SIG-M5 (cell line): ENCODE results near the gene RUFY4.
"Not testable (repeated sequence)": the region's sequence is repeated elsewhere in the genome, so short reads cannot be mapped to it uniquely, and the experiment has no call there.

ENCODE experiments used
- DNase-seq: peaks from one replicate; lab custom pipeline; 2025; lab: John Stamatoyannopoulos, UW

Gene RUFY4

GRCh38 chr2:218031771-218032257, 37.2 kb upstream of the RUFY4 start:
- DNase-seq, result no peak

- DNase-seq, result no peak
Measured at GRCh38 chr2:218032336-218033171, 36.5 kb upstream of the RUFY4 start.

DNA sequence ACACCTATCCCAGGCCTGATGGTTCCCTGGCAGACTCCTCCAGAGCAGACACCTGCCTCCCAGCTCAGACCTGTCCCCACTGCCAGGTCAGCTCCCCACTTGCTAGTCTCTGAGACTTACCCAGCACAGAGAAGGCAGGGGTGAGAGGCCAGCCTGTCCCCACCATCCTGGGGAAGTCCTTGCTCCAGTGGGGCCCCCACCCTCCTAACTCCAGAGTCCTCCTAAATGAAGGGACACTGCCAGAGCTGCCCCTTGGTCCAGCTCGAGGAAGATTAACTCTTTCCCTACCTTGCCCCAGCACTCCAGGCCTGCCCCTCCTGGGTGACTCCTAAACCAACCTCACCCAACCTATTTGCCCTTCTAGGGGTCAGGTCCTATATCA, 35.9 kb upstream of the RUFY4 start:
- DNase-seq, result no peak

GRCh38 chr2:218033590-218034496, 35.2 kb upstream of the RUFY4 start:
- DNase-seq, result no peak

- DNase-seq, result peak; percentile 75
Measured at GRCh38 chr2:218034497-218035213, 34.4 kb upstream of the RUFY4 start.

- DNase-seq, result no peak
Measured at GRCh38 chr2:218035463-218036100, 33.5 kb upstream of the RUFY4 start.

GRCh38 chr2:218036371-218036770, 32.7 kb upstream of the RUFY4 start:
- peak; percentile 55 for DNase-seq

DNA sequence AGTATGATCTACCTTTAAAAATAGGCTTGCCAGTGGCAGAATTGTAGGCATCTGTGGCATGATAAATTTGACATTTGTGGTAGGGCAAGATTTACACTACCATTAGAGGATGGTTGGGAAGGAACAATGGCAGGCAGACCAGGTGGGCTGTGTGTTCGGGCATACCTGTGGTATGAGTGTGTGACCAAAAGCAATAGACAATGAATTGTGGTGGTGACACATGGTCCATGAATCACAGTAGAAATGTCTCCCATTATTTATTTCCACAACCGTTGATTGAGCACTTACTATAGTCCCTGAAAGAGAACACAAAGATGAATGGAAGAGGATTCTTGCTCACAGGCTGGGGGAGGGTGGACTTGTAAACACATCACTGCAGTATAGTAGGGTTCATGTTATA, 29.9 kb upstream of the RUFY4 start:
- DNase-seq, result no peak

DNA sequence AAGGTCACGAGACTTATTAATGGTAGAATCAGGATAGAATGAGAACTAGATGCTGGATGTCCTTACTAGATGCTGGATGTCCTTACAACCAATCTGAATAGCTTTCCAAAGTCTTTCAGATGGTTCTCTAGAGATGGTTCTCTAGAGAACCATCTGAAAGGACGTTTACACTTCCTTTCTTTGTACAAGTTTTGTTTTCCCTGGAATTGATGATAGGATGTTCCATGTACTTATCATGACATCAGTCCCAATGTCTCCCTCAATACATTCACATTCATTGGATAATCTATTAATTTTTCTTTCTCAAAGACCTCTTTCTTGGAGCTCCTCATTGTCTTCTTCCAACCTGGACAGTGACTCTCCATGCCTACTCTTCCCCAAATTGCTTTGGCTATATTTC, 28.2 kb upstream of the RUFY4 start:
- no peak for DNase-seq

DNA sequence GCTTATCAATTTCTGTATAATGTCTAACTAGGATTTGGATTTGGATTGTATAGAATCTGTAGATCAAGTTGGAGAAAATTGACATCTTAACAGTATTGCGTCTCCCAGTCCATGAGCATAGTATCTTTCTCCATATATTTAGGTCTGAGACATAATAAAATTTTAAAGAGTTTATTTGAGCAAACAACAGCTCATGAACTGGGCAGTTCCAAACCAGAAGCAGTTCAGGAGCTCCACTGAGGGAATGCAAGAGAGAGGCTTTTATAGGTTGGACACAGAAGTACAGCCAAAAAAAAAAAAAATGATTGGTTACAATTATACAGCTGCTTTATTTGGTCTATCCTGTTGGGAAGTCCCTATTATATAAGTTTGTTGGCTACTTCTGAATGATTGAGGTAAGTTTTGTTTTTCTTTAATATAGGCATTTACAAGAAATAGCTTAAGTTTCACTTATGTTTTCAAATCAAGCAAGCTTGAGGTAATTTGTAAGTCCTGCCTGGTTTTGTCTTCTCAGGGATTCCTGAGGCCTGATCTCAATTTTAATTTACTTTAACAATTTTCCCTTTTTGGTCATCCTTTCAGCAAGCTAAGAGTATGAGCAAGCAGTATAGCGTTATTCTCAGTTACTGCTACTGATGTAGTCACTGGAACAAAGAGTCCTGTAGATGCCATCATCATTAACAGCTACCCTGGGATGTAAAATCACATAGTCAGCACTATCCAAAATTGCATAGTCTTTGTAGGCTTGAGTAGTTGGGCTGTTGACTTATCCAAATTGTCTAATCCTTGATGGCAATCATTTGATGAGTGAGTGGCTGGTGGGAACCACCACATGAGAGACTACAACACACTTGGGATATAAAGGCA, 27.5 kb upstream of the RUFY4 start:
- no peak for DNase-seq

- DNase-seq, result no peak
Measured at GRCh38 chr2:218043100-218043499, 26.0 kb upstream of the RUFY4 start.

DNA sequence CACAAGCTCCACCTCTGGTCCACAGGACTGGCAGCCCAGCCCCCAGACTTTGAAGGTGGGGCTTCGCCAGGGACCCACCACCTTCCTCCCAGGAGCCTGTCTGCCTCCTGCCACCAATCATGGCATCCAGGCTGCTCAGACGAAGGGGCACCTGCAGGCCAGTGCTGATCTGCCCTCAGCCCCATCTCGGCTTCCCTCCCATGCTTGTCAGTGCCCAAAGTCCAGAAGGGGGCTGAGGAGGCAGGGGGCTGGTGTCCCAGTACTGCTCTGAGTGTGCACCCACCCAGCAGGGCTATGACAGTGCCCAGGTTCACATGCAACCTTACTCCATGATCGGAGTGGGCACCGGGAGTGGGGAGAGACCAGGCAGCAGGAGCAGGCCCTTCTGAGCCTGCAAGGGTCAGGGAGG, 25.3 kb upstream of the RUFY4 start:
- no peak for DNase-seq

DNA sequence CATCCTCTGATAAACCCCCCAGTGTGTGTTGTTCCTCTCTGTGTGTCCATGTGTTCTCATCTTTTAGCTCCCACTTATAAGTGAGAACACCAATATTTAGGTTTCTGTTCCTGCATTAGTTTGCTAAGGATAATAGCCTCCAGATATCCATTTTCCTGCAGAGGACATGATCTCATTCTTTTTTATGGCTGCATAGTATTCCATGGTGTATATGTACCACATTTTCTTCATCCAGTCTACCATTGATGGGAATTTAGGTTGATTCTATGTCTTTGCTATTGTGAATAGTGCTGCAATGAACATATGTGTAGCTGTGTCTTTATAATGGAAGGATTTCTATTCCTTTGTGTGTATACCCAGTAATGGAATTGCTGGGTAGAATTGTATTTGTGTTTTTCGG, 24.5 kb upstream of the RUFY4 start:
- not testable (repeated sequence) for DNase-seq

- DNase-seq, result peak; percentile 96
Measured at GRCh38 chr2:218046238-218046637, 22.8 kb upstream of the RUFY4 start.

GRCh38 chr2:218047536-218048225, 21.4 kb upstream of the RUFY4 start:
- peak; percentile 53 for DNase-seq

- no peak for DNase-seq
Measured at GRCh38 chr2:218051903-218052302, 17.1 kb upstream of the RUFY4 start.

- DNase-seq, result no peak
Measured at GRCh38 chr2:218059289-218059688, 9.8 kb upstream of the RUFY4 start.

GRCh38 chr2:218060118-218060517, 8.9 kb upstream of the RUFY4 start:
- DNase-seq, result no peak

- DNase-seq, result no peak
Measured at GRCh38 chr2:218060950-218061660, 7.9 kb upstream of the RUFY4 start.
